ENCODE measurements around the gene NUP43. TPM values are rescaled to one million over a fixed set of nuclear protein-coding genes. Genes with fewer than 3 reads are reported as not detected.
"Not testable (repeated sequence)": the region's sequence is repeated elsewhere in the genome, so short reads cannot be mapped to it uniquely, and the experiment has no call there.

NUP43 gene
- total RNA-seq, 2 experiments from 2014 or later, result 83.8 TPM

GRCh38 chr6:149753374-149753637, 7.0 kb upstream of the NUP43 start:
- H3K27ac Mint-ChIP-seq, DNase-seq, H3K36me3 Mint-ChIP-seq, H3K9me3 Mint-ChIP-seq, H3K4me3 Mint-ChIP-seq, H3K27me3 Mint-ChIP-seq: not testable (repeated sequence)
- H3K4me1 Mint-ChIP-seq, result peaks cover 33% of the 10 kb centered on the region

- no peak for DNase-seq
- H3K36me3 Mint-ChIP-seq, result peaks cover 4% of the 10 kb centered on the region
- peaks cover 33% of the 10 kb centered on the region for H3K4me1 Mint-ChIP-seq
- H3K27ac Mint-ChIP-seq, result no peak overlapping the region
- no peaks in the 10 kb centered on the region for H3K9me3 Mint-ChIP-seq
- H3K27me3 Mint-ChIP-seq, result no peaks in the 10 kb centered on the region
- H3K4me3 Mint-ChIP-seq, result no peak overlapping the region
Observed at GRCh38 chr6:149752600-149753373, 6.5 kb upstream of the NUP43 start.

GRCh38 chr6:149751920-149752319, 5.6 kb upstream of the NUP43 start:
- not testable (repeated sequence) for DNase-seq, H3K9me3 Mint-ChIP-seq, H3K27ac Mint-ChIP-seq, H3K36me3 Mint-ChIP-seq, H3K27me3 Mint-ChIP-seq
- H3K4me1 Mint-ChIP-seq, result peaks cover 39% of the 10 kb centered on the region
- peak overlapping the region; percentile 50 for H3K4me3 Mint-ChIP-seq

GRCh38 chr6:149751239-149751638, 4.9 kb upstream of the NUP43 start:
- peaks cover 44% of the 10 kb centered on the region for H3K4me1 Mint-ChIP-seq
- peaks cover 4% of the 10 kb centered on the region for H3K36me3 Mint-ChIP-seq
- no peak for DNase-seq
- no peaks in the 10 kb centered on the region for H3K27me3 Mint-ChIP-seq
- H3K4me3 Mint-ChIP-seq, result peak overlapping the region; percentile 89
- H3K9me3 Mint-ChIP-seq, result no peaks in the 10 kb centered on the region
- no peak overlapping the region for H3K27ac Mint-ChIP-seq

GRCh38 chr6:149750136-149750609, 3.8 kb upstream of the NUP43 start:
- Mint-ChIP-seq H3K27ac (peak overlapping the region; percentile 86), H3K9me3 (no peaks in the 10 kb centered on the region), H3K27me3 (no peaks in the 10 kb centered on the region), H3K4me3 (peak overlapping the region; percentile 89), H3K36me3 (peaks cover 5% of the 10 kb centered on the region), H3K4me1 (peaks cover 45% of the 10 kb centered on the region)
- DNase-seq, result peak; percentile 86

- peak; percentile 97 for DNase-seq
Observed at GRCh38 chr6:149749594-149750135, 3.3 kb upstream of the NUP43 start, which contains the start of gene PCMT1. Gene PCMT1 (plus strand): TSS chr6:149749741. CDS start chr6:149749902, 161 bp downstream.

GRCh38 chr6:149749082-149749593, 2.8 kb upstream of the NUP43 start:
- not testable (repeated sequence) for H3K36me3 Mint-ChIP-seq, H3K9me3 Mint-ChIP-seq, H3K27me3 Mint-ChIP-seq, DNase-seq
- Mint-ChIP-seq H3K4me3 (peak overlapping the region; percentile 89), H3K27ac (peak overlapping the region; percentile 86), H3K4me1 (peaks cover 38% of the 10 kb centered on the region)

More at GRCh38 chr6:149749594-149750135, 3.3 kb upstream of the NUP43 start, which contains the start of gene PCMT1:
- Mint-ChIP-seq H3K27me3 (no peaks in the 10 kb centered on the region), H3K4me1 (peaks cover 42% of the 10 kb centered on the region), H3K36me3 (peaks cover 5% of the 10 kb centered on the region), H3K9me3 (no peaks in the 10 kb centered on the region), H3K27ac (peak within 1 kb of the TSS; percentile 86), H3K4me3 (peak within 1 kb of the TSS; percentile 89)

GRCh38 chr6:149745252-149745651, 1.1 kb downstream of the NUP43 start:
- peak overlapping the region; percentile 94 for H3K4me3 Mint-ChIP-seq
- not testable (repeated sequence) for H3K27me3 Mint-ChIP-seq, H3K9me3 Mint-ChIP-seq, DNase-seq
- peaks cover 13% of the 10 kb centered on the region for H3K36me3 Mint-ChIP-seq
- H3K4me1 Mint-ChIP-seq, result peaks cover 18% of the 10 kb centered on the region
- H3K27ac Mint-ChIP-seq, result peak overlapping the region; percentile 90

GRCh38 chr6:149734915-149735314, 11.4 kb downstream of the NUP43 start:
- Mint-ChIP-seq H3K9me3 (no peaks in the 10 kb centered on the region), H3K4me1 (no peaks in the 10 kb centered on the region), H3K4me3 (no peak overlapping the region), H3K27me3 (no peaks in the 10 kb centered on the region), H3K27ac (no peak overlapping the region), H3K36me3 (peaks cover 13% of the 10 kb centered on the region)
- DNase-seq, result no peak

- no peak overlapping the region for H3K27ac Mint-ChIP-seq
- DNase-seq, result no peak
- no peaks in the 10 kb centered on the region for H3K27me3 Mint-ChIP-seq
- no peaks in the 10 kb centered on the region for H3K9me3 Mint-ChIP-seq
- H3K4me1 Mint-ChIP-seq, result peaks cover 6% of the 10 kb centered on the region
- peaks cover 6% of the 10 kb centered on the region for H3K36me3 Mint-ChIP-seq
- H3K4me3 Mint-ChIP-seq, result no peak overlapping the region
Observed at GRCh38 chr6:149733089-149733720, 13.1 kb downstream of the NUP43 start.

GRCh38 chr6:149729824-149730223, 16.5 kb downstream of the NUP43 start:
- H3K4me3 Mint-ChIP-seq, result no peak overlapping the region
- H3K4me1 Mint-ChIP-seq, result peaks cover 6% of the 10 kb centered on the region
- H3K27me3 Mint-ChIP-seq, result no peaks in the 10 kb centered on the region
- no peak for DNase-seq
- peaks cover 9% of the 10 kb centered on the region for H3K36me3 Mint-ChIP-seq
- H3K27ac Mint-ChIP-seq, result no peak overlapping the region
- no peaks in the 10 kb centered on the region for H3K9me3 Mint-ChIP-seq

GRCh38 chr6:149728499-149729234, 17.7 kb downstream of the NUP43 start:
- no peaks in the 10 kb centered on the region for H3K9me3 Mint-ChIP-seq
- peak overlapping the region; percentile 40 for H3K27ac Mint-ChIP-seq
- peaks cover 7% of the 10 kb centered on the region for H3K4me1 Mint-ChIP-seq
- no peaks in the 10 kb centered on the region for H3K27me3 Mint-ChIP-seq
- no peak for DNase-seq
- peaks cover 13% of the 10 kb centered on the region for H3K36me3 Mint-ChIP-seq
- H3K4me3 Mint-ChIP-seq, result no peak overlapping the region

- DNase-seq, result no peak
- Mint-ChIP-seq H3K27ac (no peak overlapping the region), H3K9me3 (no peaks in the 10 kb centered on the region), H3K36me3 (peaks cover 11% of the 10 kb centered on the region), H3K4me3 (no peak overlapping the region), H3K4me1 (peaks cover 7% of the 10 kb centered on the region), H3K27me3 (no peaks in the 10 kb centered on the region)
Observed at GRCh38 chr6:149727793-149728498, 18.4 kb downstream of the NUP43 start.

GRCh38 chr6:149725785-149726184, 20.5 kb downstream of the NUP43 start:
- DNase-seq, result no peak
- Mint-ChIP-seq H3K27me3 (no peaks in the 10 kb centered on the region), H3K4me1 (peaks cover 7% of the 10 kb centered on the region), H3K36me3 (peaks cover 13% of the 10 kb centered on the region), H3K27ac (no peak overlapping the region), H3K9me3 (no peaks in the 10 kb centered on the region), H3K4me3 (no peak overlapping the region)
